Astrocyte (in vitro differentiated cells and primary cell): ENCODE data around the gene NCOA1. TPM values are rescaled to one million over a fixed set of nuclear protein-coding genes. Genes with fewer than 3 reads are reported as not detected.
A peak's percentile ranks its signal among the peaks of the same experiment; 100 is the strongest.

Source experiments
- DNase-seq: peaks from one replicate; pipeline ENCODE4 v3.0.0-alpha.2; 2010; ENCODE audit warnings: low read depth
- FAIRE-seq: peaks from 2 replicates; lab custom pipeline; 2011; peaks lifted over from hg19 to GRCh38; lab: Jason Lieb, UNC
- H2AFZ ChIP-seq: 2 replicates; pipeline ENCODE4 v1.6.0; 2012; ENCODE audit warnings: low read depth, low read length, inconsistent platforms
- H3K27ac ChIP-seq: 2 replicates; pipeline ENCODE4 v1.5.1; 2011; ENCODE audit warnings: low read depth, low read length, inconsistent platforms
- H3K27me3 ChIP-seq: 2 replicates; pipeline ENCODE4 v1.6.0; 2011; ENCODE audit warnings: low read length, inconsistent platforms; ENCODE audit not compliant: insufficient read depth
- H3K36me3 ChIP-seq: 2 replicates; pipeline ENCODE4 v1.5.1; 2011; ENCODE audit warnings: low read length, inconsistent platforms; ENCODE audit not compliant: insufficient read depth
- H3K4me1 ChIP-seq: 2 replicates; pipeline ENCODE4 v1.5.1; 2011; ENCODE audit warnings: low read length, inconsistent platforms; ENCODE audit not compliant: insufficient read depth
- H3K4me2 ChIP-seq: 2 replicates; pipeline ENCODE4 v1.6.0; 2012; ENCODE audit warnings: low read length, inconsistent platforms
- H3K4me3 ChIP-seq: 2 replicates; pipeline ENCODE4 v1.5.1; 2011; ENCODE audit warnings: low read depth, mild to moderate bottlenecking, low read length, inconsistent platforms; ENCODE audit not compliant: insufficient read depth
- H3K79me2 ChIP-seq: 2 replicates; pipeline ENCODE4 v1.6.0; 2012; ENCODE audit warnings: mild to moderate bottlenecking, low read length, inconsistent platforms; ENCODE audit not compliant: insufficient read depth
- H3K9ac ChIP-seq: 2 replicates; pipeline ENCODE4 v1.6.0; 2012; ENCODE audit warnings: mild to moderate bottlenecking, low read length, inconsistent platforms
- H3K9me3 ChIP-seq: 2 replicates; pipeline ENCODE4 v1.5.1; 2012; ENCODE audit warnings: low read depth, mild to moderate bottlenecking, low read length, inconsistent platforms; ENCODE audit not compliant: insufficient read depth
- H4K20me1 ChIP-seq: 2 replicates; pipeline ENCODE4 v1.6.0; 2012; ENCODE audit warnings: low read length, inconsistent platforms; ENCODE audit not compliant: insufficient read depth
- H3K27ac Mint-ChIP-seq: one replicate; pipeline ENCODE4 v1.8.0; 2021; ENCODE audit warnings: mild to moderate bottlenecking, mixed read lengths; ENCODE audit not compliant: unreplicated experiment
- H3K27me3 Mint-ChIP-seq: one replicate; pipeline ENCODE4 v1.8.0; 2021; ENCODE audit warnings: low read depth, mixed read lengths; ENCODE audit not compliant: unreplicated experiment
- H3K36me3 Mint-ChIP-seq: one replicate; pipeline ENCODE4 v1.8.0; 2021; ENCODE audit warnings: low read depth, mixed read lengths; ENCODE audit not compliant: unreplicated experiment
- H3K4me1 Mint-ChIP-seq: one replicate; pipeline ENCODE4 v1.8.0; 2021; ENCODE audit warnings: low read depth, mixed read lengths; ENCODE audit not compliant: unreplicated experiment
- H3K4me3 Mint-ChIP-seq: one replicate; pipeline ENCODE4 v1.8.0; 2021; ENCODE audit warnings: mild to moderate bottlenecking, moderate library complexity, mixed read lengths; ENCODE audit not compliant: unreplicated experiment
- H3K9me3 Mint-ChIP-seq: one replicate; pipeline ENCODE4 v1.8.0; 2021; ENCODE audit warnings: mild to moderate bottlenecking, mixed read lengths; ENCODE audit not compliant: unreplicated experiment
- EZH2 ChIP-seq: IDR thresholded peaks from 2 replicates; pipeline ENCODE4 v1.6.1; 2012; ENCODE audit warnings: mild to moderate bottlenecking, low read length, inconsistent platforms; ENCODE audit not compliant: insufficient read depth
- total RNA-seq: library from RNA; stranded (reverse); gene quantifications from 2 replicates; pipeline ENCODE4 v1.2.1, GENCODE V29; 2021
- TF ChIP-seq, protein P1 (sequence below): IDR thresholded peaks from 2 replicates; pipeline ENCODE4 v1.5.1; 2011; ENCODE audit warnings: low read depth, mild to moderate bottlenecking, inconsistent platforms, low read length, moderate library complexity; ENCODE audit not compliant: insufficient read depth

NCOA1 gene
- total RNA-seq, 1 donor from 2014 or later = 14.7 TPM

DNA sequence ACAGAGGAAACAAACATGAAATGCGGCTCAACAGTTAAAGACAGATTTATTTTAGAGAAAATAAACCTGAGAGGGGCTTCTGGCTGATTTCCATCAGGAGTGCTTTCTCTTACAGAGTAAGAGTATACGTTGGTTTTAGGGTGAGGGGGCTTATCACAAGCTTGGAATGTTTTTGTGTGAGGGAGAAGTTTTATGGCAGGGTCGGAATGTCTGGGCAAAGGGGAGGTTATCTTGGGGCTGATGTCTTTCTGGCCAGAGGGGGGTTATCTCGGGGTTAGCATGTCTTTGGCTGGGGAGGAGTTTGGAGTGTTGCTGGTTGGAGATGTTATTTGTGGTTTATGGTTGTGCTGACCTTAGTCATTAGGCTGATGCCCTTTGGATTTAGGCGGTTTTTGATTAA lies 280.0 kb downstream of the NCOA1 start:
- peak; percentile 50 for FAIRE-seq
- H3K4me3 ChIP-seq = no peak overlapping the region
- H3K9me3 ChIP-seq = no peaks in the 10 kb centered on the region
- H3K79me2 ChIP-seq = no peaks in the 10 kb centered on the region
- H3K36me3 ChIP-seq = no peaks in the 10 kb centered on the region
- H3K4me2 ChIP-seq = no peak overlapping the region
- Mint-ChIP-seq H3K4me3 (no peak overlapping the region), H3K27ac (no peak overlapping the region), H3K9me3 (peaks cover 3% of the 10 kb centered on the region), H3K4me1 (peaks cover 17% of the 10 kb centered on the region), H3K36me3 (peaks cover 11% of the 10 kb centered on the region), H3K27me3 (no peaks in the 10 kb centered on the region)
- H2AFZ ChIP-seq = no peak overlapping the region
- H3K4me1 ChIP-seq = no peaks in the 10 kb centered on the region
- TF ChIP-seq, protein P1, sequence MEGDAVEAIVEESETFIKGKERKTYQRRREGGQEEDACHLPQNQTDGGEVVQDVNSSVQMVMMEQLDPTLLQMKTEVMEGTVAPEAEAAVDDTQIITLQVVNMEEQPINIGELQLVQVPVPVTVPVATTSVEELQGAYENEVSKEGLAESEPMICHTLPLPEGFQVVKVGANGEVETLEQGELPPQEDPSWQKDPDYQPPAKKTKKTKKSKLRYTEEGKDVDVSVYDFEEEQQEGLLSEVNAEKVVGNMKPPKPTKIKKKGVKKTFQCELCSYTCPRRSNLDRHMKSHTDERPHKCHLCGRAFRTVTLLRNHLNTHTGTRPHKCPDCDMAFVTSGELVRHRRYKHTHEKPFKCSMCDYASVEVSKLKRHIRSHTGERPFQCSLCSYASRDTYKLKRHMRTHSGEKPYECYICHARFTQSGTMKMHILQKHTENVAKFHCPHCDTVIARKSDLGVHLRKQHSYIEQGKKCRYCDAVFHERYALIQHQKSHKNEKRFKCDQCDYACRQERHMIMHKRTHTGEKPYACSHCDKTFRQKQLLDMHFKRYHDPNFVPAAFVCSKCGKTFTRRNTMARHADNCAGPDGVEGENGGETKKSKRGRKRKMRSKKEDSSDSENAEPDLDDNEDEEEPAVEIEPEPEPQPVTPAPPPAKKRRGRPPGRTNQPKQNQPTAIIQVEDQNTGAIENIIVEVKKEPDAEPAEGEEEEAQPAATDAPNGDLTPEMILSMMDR = no peak
- no peak for TF ChIP-seq EZH2
- no peaks in the 10 kb centered on the region for H3K27me3 ChIP-seq
- no peaks in the 10 kb centered on the region for H4K20me1 ChIP-seq
- H3K27ac ChIP-seq = no peak overlapping the region
- no peak for DNase-seq
- no peak overlapping the region for H3K9ac ChIP-seq

- Histone ChIP-seq H3K79me2 (no peaks in the 10 kb centered on the region), H3K9ac (no peak overlapping the region), H3K4me3 (no peak overlapping the region), H2AFZ (no peak overlapping the region), H3K27me3 (no peaks in the 10 kb centered on the region), H3K36me3 (no peaks in the 10 kb centered on the region), H3K9me3 (no peaks in the 10 kb centered on the region), H3K4me2 (no peak overlapping the region), H4K20me1 (no peaks in the 10 kb centered on the region), H3K27ac (no peak overlapping the region), H3K4me1 (no peaks in the 10 kb centered on the region)
- H3K36me3 Mint-ChIP-seq = peaks cover 11% of the 10 kb centered on the region
- no peak for DNase-seq
- peaks cover 3% of the 10 kb centered on the region for H3K9me3 Mint-ChIP-seq
- H3K27ac Mint-ChIP-seq = no peak overlapping the region
- TF ChIP-seq, protein P1 = no peak
- TF ChIP-seq EZH2 = no peak
- no peak overlapping the region for H3K4me3 Mint-ChIP-seq
- no peak for FAIRE-seq
- H3K4me1 Mint-ChIP-seq = peaks cover 15% of the 10 kb centered on the region
- H3K27me3 Mint-ChIP-seq = no peaks in the 10 kb centered on the region
Observed at GRCh38 chr2:24771764-24772586, 280.9 kb downstream of the NCOA1 start.

DNA sequence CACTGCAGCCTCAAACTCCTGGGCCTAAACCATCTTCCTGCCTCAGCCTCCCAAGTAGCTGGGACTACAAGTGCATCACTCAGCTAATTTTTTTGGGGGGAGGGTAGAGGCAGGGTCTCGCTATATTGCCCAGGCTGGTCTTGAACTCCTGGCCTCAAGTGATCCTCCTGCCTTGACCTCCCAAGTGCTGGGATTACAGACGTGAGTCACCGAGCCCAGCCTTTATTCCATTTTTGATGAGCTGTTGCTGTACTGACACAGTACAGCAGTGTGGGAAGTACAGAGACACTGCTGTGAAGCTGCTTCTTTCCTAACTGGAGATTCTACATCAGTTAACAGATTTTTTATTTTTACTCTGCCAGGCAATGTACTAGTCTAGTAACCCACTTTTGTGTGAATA lies 283.3 kb downstream of the NCOA1 start:
- H3K27ac ChIP-seq = no peak overlapping the region
- H3K9me3 ChIP-seq = no peaks in the 10 kb centered on the region
- peaks cover 7% of the 10 kb centered on the region for H3K36me3 Mint-ChIP-seq
- H3K9me3 Mint-ChIP-seq = peaks cover 3% of the 10 kb centered on the region
- no peak overlapping the region for H3K4me2 ChIP-seq
- no peak overlapping the region for H3K9ac ChIP-seq
- H3K79me2 ChIP-seq = no peaks in the 10 kb centered on the region
- TF ChIP-seq, protein P1 = no peak
- no peak for TF ChIP-seq EZH2
- no peaks in the 10 kb centered on the region for H3K27me3 Mint-ChIP-seq
- H3K4me1 ChIP-seq = no peaks in the 10 kb centered on the region
- FAIRE-seq = no peak
- no peak for DNase-seq
- peaks cover 14% of the 10 kb centered on the region for H3K4me1 Mint-ChIP-seq
- H3K36me3 ChIP-seq = no peaks in the 10 kb centered on the region
- H3K27me3 ChIP-seq = no peaks in the 10 kb centered on the region
- no peak overlapping the region for H3K27ac Mint-ChIP-seq
- H4K20me1 ChIP-seq = no peaks in the 10 kb centered on the region
- no peak overlapping the region for H2AFZ ChIP-seq
- H3K4me3 Mint-ChIP-seq = no peak overlapping the region
- H3K4me3 ChIP-seq = no peak overlapping the region
